ENCODE results near the gene RASL10A.

Gene RASL10A

GRCh38 chr22:29299136-29299900, 16.2 kb downstream of the RASL10A start:
- H3K4me3 ChIP-seq (ENCODE audit: low read length), result no peak overlapping the region
- TF ChIP-seq CTCF (conservative IDR thresholded peaks at IDR 0.05; ENCODE audit: low read depth, low read length), result no peak
- no peak for DNase-seq (ENCODE audit: low read depth)

GRCh38 chr22:29298641-29299040, 16.9 kb downstream of the RASL10A start:
- TF ChIP-seq CTCF (conservative IDR thresholded peaks at IDR 0.05; ENCODE audit: low read depth, low read length), result no peak
- DNase-seq (ENCODE audit: low read depth), result no peak
- no peak overlapping the region for H3K4me3 ChIP-seq (ENCODE audit: low read length)

GRCh38 chr22:29292379-29292778, 23.1 kb downstream of the RASL10A start:
- DNase-seq (ENCODE audit: low read depth), result no peak
- no peak for TF ChIP-seq CTCF (conservative IDR thresholded peaks at IDR 0.05; ENCODE audit: low read depth, low read length)
- H3K4me3 ChIP-seq (ENCODE audit: low read length), result no peak overlapping the region

GRCh38 chr22:29291215-29291614, 24.3 kb downstream of the RASL10A start:
- no peak overlapping the region for H3K4me3 ChIP-seq (ENCODE audit: low read length)
- TF ChIP-seq CTCF (conservative IDR thresholded peaks at IDR 0.05; ENCODE audit: low read depth, low read length), result no peak
- no peak for DNase-seq (ENCODE audit: low read depth)

GRCh38 chr22:29290061-29290460, 25.4 kb downstream of the RASL10A start:
- no peak for TF ChIP-seq CTCF (conservative IDR thresholded peaks at IDR 0.05; ENCODE audit: low read depth, low read length)
- H3K4me3 ChIP-seq (ENCODE audit: low read length), result no peak overlapping the region
- DNase-seq (ENCODE audit: low read depth), result no peak

GRCh38 chr22:29288837-29289236, 26.7 kb downstream of the RASL10A start:
- no peak overlapping the region for H3K4me3 ChIP-seq (ENCODE audit: low read length)
- DNase-seq (ENCODE audit: low read depth), result no peak
- TF ChIP-seq CTCF (conservative IDR thresholded peaks at IDR 0.05; ENCODE audit: low read depth, low read length), result no peak

GRCh38 chr22:29284196-29284595, 31.3 kb downstream of the RASL10A start:
- DNase-seq (ENCODE audit: low read depth), result no peak

More at GRCh38 chr22:29284196-29284595, 31.3 kb downstream of the RASL10A start:
- no peak for TF ChIP-seq CTCF (conservative IDR thresholded peaks at IDR 0.05; ENCODE audit: low read depth, low read length)
- no peak overlapping the region for H3K4me3 ChIP-seq (ENCODE audit: low read length)
